ENCODE results near the gene HTT.

DNA sequence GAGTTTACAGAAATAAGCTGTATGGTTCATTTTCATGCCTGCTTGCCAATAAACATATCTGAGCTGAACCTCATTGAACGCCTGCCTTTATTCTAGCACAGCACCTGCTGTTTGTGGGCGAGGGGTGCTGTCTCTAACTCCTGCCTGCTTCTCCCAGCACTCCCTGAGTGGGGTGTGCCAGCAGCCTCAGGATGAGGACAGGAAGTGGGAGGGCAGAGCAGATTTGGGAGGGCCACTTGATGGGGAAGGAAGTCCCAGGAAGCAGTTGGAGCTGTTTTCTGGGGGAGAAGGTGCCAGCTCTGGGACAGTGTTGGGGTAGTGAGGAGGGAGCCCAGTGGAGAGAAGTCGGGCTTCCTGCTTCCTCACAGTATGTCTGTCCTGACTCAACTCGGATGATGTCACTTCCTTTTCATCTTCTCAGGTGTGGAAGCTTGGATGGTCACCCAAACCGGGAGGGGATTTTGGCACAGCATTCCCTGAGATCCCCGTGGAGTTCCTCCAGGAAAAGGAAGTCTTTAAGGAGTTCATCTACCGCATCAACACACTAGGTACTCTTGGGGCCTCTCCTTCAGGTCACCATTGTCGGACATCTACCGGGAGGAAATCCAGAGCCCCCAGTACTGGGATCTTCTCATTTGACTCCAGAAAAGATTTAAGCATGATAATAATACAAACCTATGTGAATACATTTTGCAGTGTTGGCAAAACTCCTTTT lies 145.4 kb downstream of the HTT start:
- TF ChIP-seq, protein P1, sequence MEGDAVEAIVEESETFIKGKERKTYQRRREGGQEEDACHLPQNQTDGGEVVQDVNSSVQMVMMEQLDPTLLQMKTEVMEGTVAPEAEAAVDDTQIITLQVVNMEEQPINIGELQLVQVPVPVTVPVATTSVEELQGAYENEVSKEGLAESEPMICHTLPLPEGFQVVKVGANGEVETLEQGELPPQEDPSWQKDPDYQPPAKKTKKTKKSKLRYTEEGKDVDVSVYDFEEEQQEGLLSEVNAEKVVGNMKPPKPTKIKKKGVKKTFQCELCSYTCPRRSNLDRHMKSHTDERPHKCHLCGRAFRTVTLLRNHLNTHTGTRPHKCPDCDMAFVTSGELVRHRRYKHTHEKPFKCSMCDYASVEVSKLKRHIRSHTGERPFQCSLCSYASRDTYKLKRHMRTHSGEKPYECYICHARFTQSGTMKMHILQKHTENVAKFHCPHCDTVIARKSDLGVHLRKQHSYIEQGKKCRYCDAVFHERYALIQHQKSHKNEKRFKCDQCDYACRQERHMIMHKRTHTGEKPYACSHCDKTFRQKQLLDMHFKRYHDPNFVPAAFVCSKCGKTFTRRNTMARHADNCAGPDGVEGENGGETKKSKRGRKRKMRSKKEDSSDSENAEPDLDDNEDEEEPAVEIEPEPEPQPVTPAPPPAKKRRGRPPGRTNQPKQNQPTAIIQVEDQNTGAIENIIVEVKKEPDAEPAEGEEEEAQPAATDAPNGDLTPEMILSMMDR (IDR thresholded peaks at IDR 0.05; ENCODE audit: insufficient read depth, low read length) = no peak
- TF ChIP-seq, protein P2, sequence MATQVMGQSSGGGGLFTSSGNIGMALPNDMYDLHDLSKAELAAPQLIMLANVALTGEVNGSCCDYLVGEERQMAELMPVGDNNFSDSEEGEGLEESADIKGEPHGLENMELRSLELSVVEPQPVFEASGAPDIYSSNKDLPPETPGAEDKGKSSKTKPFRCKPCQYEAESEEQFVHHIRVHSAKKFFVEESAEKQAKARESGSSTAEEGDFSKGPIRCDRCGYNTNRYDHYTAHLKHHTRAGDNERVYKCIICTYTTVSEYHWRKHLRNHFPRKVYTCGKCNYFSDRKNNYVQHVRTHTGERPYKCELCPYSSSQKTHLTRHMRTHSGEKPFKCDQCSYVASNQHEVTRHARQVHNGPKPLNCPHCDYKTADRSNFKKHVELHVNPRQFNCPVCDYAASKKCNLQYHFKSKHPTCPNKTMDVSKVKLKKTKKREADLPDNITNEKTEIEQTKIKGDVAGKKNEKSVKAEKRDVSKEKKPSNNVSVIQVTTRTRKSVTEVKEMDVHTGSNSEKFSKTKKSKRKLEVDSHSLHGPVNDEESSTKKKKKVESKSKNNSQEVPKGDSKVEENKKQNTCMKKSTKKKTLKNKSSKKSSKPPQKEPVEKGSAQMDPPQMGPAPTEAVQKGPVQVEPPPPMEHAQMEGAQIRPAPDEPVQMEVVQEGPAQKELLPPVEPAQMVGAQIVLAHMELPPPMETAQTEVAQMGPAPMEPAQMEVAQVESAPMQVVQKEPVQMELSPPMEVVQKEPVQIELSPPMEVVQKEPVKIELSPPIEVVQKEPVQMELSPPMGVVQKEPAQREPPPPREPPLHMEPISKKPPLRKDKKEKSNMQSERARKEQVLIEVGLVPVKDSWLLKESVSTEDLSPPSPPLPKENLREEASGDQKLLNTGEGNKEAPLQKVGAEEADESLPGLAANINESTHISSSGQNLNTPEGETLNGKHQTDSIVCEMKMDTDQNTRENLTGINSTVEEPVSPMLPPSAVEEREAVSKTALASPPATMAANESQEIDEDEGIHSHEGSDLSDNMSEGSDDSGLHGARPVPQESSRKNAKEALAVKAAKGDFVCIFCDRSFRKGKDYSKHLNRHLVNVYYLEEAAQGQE (IDR thresholded peaks at IDR 0.05; ENCODE audit: insufficient replicate concordance, low read depth) = no peak
